Measurements from ENCODE around the gene NHS.
A peak's percentile ranks its signal among the peaks of the same experiment; 100 is the strongest.

Gene NHS

GRCh38 chrX:17535229-17535628 is 160.2 kb downstream of the NHS start:
- TF ChIP-seq, protein P1, sequence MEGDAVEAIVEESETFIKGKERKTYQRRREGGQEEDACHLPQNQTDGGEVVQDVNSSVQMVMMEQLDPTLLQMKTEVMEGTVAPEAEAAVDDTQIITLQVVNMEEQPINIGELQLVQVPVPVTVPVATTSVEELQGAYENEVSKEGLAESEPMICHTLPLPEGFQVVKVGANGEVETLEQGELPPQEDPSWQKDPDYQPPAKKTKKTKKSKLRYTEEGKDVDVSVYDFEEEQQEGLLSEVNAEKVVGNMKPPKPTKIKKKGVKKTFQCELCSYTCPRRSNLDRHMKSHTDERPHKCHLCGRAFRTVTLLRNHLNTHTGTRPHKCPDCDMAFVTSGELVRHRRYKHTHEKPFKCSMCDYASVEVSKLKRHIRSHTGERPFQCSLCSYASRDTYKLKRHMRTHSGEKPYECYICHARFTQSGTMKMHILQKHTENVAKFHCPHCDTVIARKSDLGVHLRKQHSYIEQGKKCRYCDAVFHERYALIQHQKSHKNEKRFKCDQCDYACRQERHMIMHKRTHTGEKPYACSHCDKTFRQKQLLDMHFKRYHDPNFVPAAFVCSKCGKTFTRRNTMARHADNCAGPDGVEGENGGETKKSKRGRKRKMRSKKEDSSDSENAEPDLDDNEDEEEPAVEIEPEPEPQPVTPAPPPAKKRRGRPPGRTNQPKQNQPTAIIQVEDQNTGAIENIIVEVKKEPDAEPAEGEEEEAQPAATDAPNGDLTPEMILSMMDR (conservative IDR thresholded peaks at IDR 0.05; ENCODE audit: control insufficient read depth, insufficient read depth, low read depth, low read length), result peak; percentile 64
- H3K4me3 ChIP-seq (ENCODE audit: control insufficient read depth, low read depth, low read length), result no peak overlapping the region
- peak; percentile 54 for DNase-seq (ENCODE audit: low read depth)

- H3K4me3 ChIP-seq (ENCODE audit: control insufficient read depth, low read depth, low read length), result no peak overlapping the region
- TF ChIP-seq, protein P1 (conservative IDR thresholded peaks at IDR 0.05; ENCODE audit: control insufficient read depth, insufficient read depth, low read depth, low read length), result no peak
- no peak for DNase-seq (ENCODE audit: low read depth)
These were observed 162.8 kb downstream of the NHS start for GRCh38 chrX:17537723-17538243.

GRCh38 chrX:17542123-17542522 is 167.1 kb downstream of the NHS start:
- H3K4me3 ChIP-seq (ENCODE audit: control insufficient read depth, low read depth, low read length), result no peak overlapping the region
- no peak for DNase-seq (ENCODE audit: low read depth)
- TF ChIP-seq, protein P1 (conservative IDR thresholded peaks at IDR 0.05; ENCODE audit: control insufficient read depth, insufficient read depth, low read depth, low read length), result no peak

- no peak for DNase-seq (ENCODE audit: low read depth)
- no peak overlapping the region for H3K4me3 ChIP-seq (ENCODE audit: control insufficient read depth, low read depth, low read length)
- TF ChIP-seq, protein P1 (conservative IDR thresholded peaks at IDR 0.05; ENCODE audit: control insufficient read depth, insufficient read depth, low read depth, low read length), result no peak
These were observed 169.8 kb downstream of the NHS start for GRCh38 chrX:17544821-17545220.

GRCh38 chrX:17546356-17546755 is 171.4 kb downstream of the NHS start:
- DNase-seq (ENCODE audit: low read depth), result no peak
- no peak overlapping the region for H3K4me3 ChIP-seq (ENCODE audit: control insufficient read depth, low read depth, low read length)
- TF ChIP-seq, protein P1 (conservative IDR thresholded peaks at IDR 0.05; ENCODE audit: control insufficient read depth, insufficient read depth, low read depth, low read length), result no peak

- TF ChIP-seq, protein P1 (conservative IDR thresholded peaks at IDR 0.05; ENCODE audit: control insufficient read depth, insufficient read depth, low read depth, low read length), result no peak
- peak; percentile 90 for DNase-seq (ENCODE audit: low read depth)
- no peak overlapping the region for H3K4me3 ChIP-seq (ENCODE audit: control insufficient read depth, low read depth, low read length)
These were observed 172.7 kb downstream of the NHS start for GRCh38 chrX:17547658-17548057.

All from fibroblast of mammary gland (primary cell).